HepG2 (cell line): Measurements from ENCODE around the gene ELFN1. TPM values are rescaled to one million over a fixed set of nuclear protein-coding genes. Genes with fewer than 3 reads are reported as not detected.
A peak's percentile ranks its signal among the peaks of the same experiment; 100 is the strongest.

ENCODE experiments used
- AGO1 ChIP-seq: fragments of 200-400 bp; formaldehyde crosslinking; IDR thresholded peaks from 2 replicates; pipeline ENCODE4 v1.6.1; 2017; ENCODE audit warnings: mild to moderate bottlenecking, low read depth, low read length, moderate library complexity; ENCODE audit not compliant: poor library complexity, severe bottlenecking
- HNRNPH1 ChIP-seq: fragments of 200-400 bp; formaldehyde crosslinking; optimal IDR thresholded peaks from 2 replicates; pipeline ENCODE3; 2017; ENCODE audit warnings: mild to moderate bottlenecking, low read depth, low read length
- ISL2 ChIP-seq: sonication (generic); formaldehyde crosslinking; IDR thresholded peaks from 2 replicates; pipeline ENCODE4 v1.5.0; 2020; ENCODE audit warnings: missing genetic modification reagents
- SMAD3 ChIP-seq: sonication (generic); formaldehyde crosslinking; IDR thresholded peaks from 2 replicates; pipeline ENCODE4 v1.4.0; 2020; ENCODE audit warnings: missing genetic modification reagents
- ZNF10 ChIP-seq: sonication (generic); formaldehyde crosslinking; IDR thresholded peaks from 2 replicates; pipeline ENCODE4 v1.4.0; 2020; ENCODE audit warnings: mild to moderate bottlenecking, low read depth, missing genetic modification reagents, borderline replicate concordance
- ZNF331 ChIP-seq: sonication (generic); formaldehyde crosslinking; IDR thresholded peaks from 2 replicates; pipeline ENCODE4 v1.4.0; 2020; ENCODE audit warnings: missing genetic modification reagents
- ZNF547 ChIP-seq: sonication (generic); formaldehyde crosslinking; IDR thresholded peaks from 2 replicates; pipeline ENCODE4 v1.5.1; 2020; ENCODE audit warnings: mild to moderate bottlenecking, missing genetic modification reagents
- ZNF567 ChIP-seq: sonication (generic); formaldehyde crosslinking; IDR thresholded peaks from 2 replicates; pipeline ENCODE4 v1.8.1; 2023; ENCODE audit warnings: mild to moderate bottlenecking, missing genetic modification reagents, borderline replicate concordance
- ZNF615 ChIP-seq: sonication (generic); formaldehyde crosslinking; IDR thresholded peaks from 2 replicates; pipeline ENCODE4 v1.5.0; 2020; ENCODE audit warnings: mild to moderate bottlenecking, missing genetic modification reagents, borderline replicate concordance
- ZNF672 ChIP-seq: sonication (generic); formaldehyde crosslinking; IDR thresholded peaks from 2 replicates; pipeline ENCODE4 v1.8.1; 2022; ENCODE audit warnings: missing genetic modification reagents
- polyA plus RNA-seq, 8 experiments: library from polyadenylated mRNA; depleted of rRNA in 3 of 8; stranded (reverse) in 7 of 8; unstranded in 1 of 8; fragments of >200 nt; fragmentation: Illumina TruSeq in 4 of 8; extraction: Trizol in 4 of 8; gene quantifications; 2 replicates each; pipeline versions ENCODE4 v1.2.1 to v1.2.3, GENCODE V29; 2011 to 2016; ENCODE audit warnings: low read depth in 4 of 8, missing spikeins in 1 of 8, mixed read lengths in 1 of 8; ENCODE audit not compliant: insufficient read depth in 1 of 8
- total RNA-seq, 5 experiments: library from RNA; depleted of rRNA; stranded (reverse); fragments of >200 nt; fragmentation: Illumina TruSeq; extraction: Trizol; gene quantifications; 2 replicates each; pipeline ENCODE4 v1.2.3, GENCODE V29; 2016; ENCODE audit warnings: low read depth in 1 of 5
- TF ChIP-seq, protein P1 (sequence below), 2 experiments: sonication (generic) in 1 of 2; formaldehyde crosslinking in 1 of 2; IDR thresholded peaks; 2 replicates each; pipeline versions ENCODE4 v1.6.1 to v1.9.0; 2014 to 2022; ENCODE audit warnings: antibody characterized with exemption in 1 of 2, borderline replicate concordance in 1 of 2, inconsistent platforms in 1 of 2, low read depth in 1 of 2, missing genetic modification reagents in 1 of 2
- TF ChIP-seq, protein P2 (sequence below): sonication (generic); formaldehyde crosslinking; conservative IDR thresholded peaks from 2 replicates; pipeline ENCODE4 v1.8.0; 2022; ENCODE audit warnings: mild to moderate bottlenecking, moderate library complexity, missing genetic modification reagents
- TF ChIP-seq, protein P3 (sequence below): sonication (generic); formaldehyde crosslinking; IDR thresholded peaks from 2 replicates; pipeline ENCODE4 v1.4.0; 2020; ENCODE audit warnings: missing genetic modification reagents, borderline replicate concordance
- TF ChIP-seq, protein P4 (sequence below): sonication (generic); formaldehyde crosslinking; IDR thresholded peaks from 2 replicates; pipeline ENCODE4 v1.9.0; 2021; ENCODE audit warnings: missing genetic modification reagents, borderline replicate concordance

ELFN1 gene
- total and polyA plus RNA-seq, 2 of the 13 experiments (the other 11 are each of a cell fraction or from before 2014, with no cell fraction given), result 0.13 to 0.18 TPM

DNA sequence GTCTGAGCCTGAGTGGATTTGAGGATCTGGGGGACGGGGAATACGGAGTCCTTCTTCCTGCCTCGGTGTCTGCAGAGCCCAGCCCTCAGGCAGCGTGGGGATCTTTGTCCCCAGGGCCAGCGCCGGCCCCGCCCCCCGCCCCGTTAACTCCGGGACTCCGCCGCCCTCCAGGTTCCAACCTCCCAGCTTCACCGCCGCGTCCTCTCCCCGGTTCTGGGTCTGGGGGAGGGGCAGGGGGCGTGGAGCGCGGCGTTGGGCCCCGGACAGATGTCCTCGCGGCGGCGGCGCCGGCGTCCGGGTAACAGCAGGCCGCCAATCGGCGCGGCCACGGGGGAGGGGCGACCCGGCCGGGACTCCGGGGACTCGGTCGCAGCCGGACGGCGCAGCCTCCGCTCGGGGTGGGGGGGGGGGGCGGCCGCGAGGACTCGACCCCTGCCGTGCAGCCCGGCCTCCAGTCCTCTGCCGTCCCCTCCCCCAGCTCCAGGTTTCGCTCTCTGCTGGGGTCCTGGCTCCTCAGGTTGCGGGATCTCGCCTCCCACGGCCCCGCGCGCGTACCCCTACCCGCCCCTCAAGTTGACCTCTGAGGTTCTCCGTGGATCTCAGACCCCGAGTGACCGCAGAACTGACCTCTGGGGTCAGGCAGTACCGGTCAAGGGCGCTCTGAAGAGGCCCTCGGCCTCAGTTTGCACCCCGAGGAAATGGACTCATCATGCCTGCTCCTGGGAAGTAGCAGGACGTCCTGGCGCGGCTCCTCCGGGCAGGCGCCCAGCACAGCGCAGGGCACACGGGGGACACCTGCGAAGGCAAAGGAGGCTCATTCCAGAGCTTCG is 2.3 kb upstream of the ELFN1 start (continued):
- TF ChIP-seq, protein P1, sequence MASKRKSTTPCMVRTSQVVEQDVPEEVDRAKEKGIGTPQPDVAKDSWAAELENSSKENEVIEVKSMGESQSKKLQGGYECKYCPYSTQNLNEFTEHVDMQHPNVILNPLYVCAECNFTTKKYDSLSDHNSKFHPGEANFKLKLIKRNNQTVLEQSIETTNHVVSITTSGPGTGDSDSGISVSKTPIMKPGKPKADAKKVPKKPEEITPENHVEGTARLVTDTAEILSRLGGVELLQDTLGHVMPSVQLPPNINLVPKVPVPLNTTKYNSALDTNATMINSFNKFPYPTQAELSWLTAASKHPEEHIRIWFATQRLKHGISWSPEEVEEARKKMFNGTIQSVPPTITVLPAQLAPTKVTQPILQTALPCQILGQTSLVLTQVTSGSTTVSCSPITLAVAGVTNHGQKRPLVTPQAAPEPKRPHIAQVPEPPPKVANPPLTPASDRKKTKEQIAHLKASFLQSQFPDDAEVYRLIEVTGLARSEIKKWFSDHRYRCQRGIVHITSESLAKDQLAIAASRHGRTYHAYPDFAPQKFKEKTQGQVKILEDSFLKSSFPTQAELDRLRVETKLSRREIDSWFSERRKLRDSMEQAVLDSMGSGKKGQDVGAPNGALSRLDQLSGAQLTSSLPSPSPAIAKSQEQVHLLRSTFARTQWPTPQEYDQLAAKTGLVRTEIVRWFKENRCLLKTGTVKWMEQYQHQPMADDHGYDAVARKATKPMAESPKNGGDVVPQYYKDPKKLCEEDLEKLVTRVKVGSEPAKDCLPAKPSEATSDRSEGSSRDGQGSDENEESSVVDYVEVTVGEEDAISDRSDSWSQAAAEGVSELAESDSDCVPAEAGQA (IDR thresholded peaks at IDR 0.05; ENCODE audit: low read depth), result no peak
- TF ChIP-seq, protein P1 (CRISPR knock-in tag; IDR thresholded peaks at IDR 0.05; ENCODE audit: borderline replicate concordance), result no peak
- TF ChIP-seq AGO1 (no peak), HNRNPH1 (no peak), ZNF331 (no peak), ZNF615 (no peak), ZNF547 (CRISPR knock-in tag) (no peak), ZNF567 (no peak), ISL2 (CRISPR knock-in tag) (no peak), SMAD3 (CRISPR knock-in tag) (no peak), ZNF672 (CRISPR knock-in tag) (no peak), ZNF10 (CRISPR knock-in tag) (no peak)
- TF ChIP-seq, protein P2, sequence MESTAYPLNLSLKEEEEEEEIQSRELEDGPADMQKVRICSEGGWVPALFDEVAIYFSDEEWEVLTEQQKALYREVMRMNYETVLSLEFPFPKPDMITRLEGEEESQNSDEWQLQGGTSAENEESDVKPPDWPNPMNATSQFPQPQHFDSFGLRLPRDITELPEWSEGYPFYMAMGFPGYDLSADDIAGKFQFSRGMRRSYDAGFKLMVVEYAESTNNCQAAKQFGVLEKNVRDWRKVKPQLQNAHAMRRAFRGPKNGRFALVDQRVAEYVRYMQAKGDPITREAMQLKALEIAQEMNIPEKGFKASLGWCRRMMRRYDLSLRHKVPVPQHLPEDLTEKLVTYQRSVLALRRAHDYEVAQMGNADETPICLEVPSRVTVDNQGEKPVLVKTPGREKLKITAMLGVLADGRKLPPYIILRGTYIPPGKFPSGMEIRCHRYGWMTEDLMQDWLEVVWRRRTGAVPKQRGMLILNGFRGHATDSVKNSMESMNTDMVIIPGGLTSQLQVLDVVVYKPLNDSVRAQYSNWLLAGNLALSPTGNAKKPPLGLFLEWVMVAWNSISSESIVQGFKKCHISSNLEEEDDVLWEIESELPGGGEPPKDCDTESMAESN (CRISPR knock-in tag), result peak; percentile 53; the same call in 1 of the 2 replicates
- TF ChIP-seq, protein P3, sequence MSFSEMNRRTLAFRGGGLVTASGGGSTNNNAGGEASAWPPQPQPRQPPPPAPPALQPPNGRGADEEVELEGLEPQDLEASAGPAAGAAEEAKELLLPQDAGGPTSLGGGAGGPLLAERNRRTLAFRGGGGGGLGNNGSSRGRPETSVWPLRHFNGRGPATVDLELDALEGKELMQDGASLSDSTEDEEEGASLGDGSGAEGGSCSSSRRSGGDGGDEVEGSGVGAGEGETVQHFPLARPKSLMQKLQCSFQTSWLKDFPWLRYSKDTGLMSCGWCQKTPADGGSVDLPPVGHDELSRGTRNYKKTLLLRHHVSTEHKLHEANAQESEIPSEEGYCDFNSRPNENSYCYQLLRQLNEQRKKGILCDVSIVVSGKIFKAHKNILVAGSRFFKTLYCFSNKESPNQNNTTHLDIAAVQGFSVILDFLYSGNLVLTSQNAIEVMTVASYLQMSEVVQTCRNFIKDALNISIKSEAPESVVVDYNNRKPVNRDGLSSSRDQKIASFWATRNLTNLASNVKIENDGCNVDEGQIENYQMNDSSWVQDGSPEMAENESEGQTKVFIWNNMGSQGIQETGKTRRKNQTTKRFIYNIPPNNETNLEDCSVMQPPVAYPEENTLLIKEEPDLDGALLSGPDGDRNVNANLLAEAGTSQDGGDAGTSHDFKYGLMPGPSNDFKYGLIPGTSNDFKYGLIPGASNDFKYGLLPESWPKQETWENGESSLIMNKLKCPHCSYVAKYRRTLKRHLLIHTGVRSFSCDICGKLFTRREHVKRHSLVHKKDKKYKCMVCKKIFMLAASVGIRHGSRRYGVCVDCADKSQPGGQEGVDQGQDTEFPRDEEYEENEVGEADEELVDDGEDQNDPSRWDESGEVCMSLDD (CRISPR knock-in tag), result no peak
- TF ChIP-seq, protein P4, sequence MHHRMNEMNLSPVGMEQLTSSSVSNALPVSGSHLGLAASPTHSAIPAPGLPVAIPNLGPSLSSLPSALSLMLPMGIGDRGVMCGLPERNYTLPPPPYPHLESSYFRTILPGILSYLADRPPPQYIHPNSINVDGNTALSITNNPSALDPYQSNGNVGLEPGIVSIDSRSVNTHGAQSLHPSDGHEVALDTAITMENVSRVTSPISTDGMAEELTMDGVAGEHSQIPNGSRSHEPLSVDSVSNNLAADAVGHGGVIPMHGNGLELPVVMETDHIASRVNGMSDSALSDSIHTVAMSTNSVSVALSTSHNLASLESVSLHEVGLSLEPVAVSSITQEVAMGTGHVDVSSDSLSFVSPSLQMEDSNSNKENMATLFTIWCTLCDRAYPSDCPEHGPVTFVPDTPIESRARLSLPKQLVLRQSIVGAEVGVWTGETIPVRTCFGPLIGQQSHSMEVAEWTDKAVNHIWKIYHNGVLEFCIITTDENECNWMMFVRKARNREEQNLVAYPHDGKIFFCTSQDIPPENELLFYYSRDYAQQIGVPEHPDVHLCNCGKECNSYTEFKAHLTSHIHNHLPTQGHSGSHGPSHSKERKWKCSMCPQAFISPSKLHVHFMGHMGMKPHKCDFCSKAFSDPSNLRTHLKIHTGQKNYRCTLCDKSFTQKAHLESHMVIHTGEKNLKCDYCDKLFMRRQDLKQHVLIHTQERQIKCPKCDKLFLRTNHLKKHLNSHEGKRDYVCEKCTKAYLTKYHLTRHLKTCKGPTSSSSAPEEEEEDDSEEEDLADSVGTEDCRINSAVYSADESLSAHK (CRISPR knock-in tag), result no peak
